Measurements from ENCODE around the gene PPIA. TPM values are rescaled to one million over a fixed set of nuclear protein-coding genes. Genes with fewer than 3 reads are reported as not detected.

Gene PPIA
- total RNA-seq, 4 donors from 2014 or later, result 474 to 1,393 (median 544) TPM

- Histone ChIP-seq H3K36me3 (no peaks in the 10 kb centered on the region), H3K27me3 (no peaks in the 10 kb centered on the region), H3K27ac (no peak overlapping the region), H3K9me3 (no peaks in the 10 kb centered on the region), H3K4me1 (peaks cover 0 to 23% of the 10 kb centered on the region in 2 donors), H3K4me3 (no peak overlapping the region)
- DNase-seq, result no peak
- TF ChIP-seq, protein P1, sequence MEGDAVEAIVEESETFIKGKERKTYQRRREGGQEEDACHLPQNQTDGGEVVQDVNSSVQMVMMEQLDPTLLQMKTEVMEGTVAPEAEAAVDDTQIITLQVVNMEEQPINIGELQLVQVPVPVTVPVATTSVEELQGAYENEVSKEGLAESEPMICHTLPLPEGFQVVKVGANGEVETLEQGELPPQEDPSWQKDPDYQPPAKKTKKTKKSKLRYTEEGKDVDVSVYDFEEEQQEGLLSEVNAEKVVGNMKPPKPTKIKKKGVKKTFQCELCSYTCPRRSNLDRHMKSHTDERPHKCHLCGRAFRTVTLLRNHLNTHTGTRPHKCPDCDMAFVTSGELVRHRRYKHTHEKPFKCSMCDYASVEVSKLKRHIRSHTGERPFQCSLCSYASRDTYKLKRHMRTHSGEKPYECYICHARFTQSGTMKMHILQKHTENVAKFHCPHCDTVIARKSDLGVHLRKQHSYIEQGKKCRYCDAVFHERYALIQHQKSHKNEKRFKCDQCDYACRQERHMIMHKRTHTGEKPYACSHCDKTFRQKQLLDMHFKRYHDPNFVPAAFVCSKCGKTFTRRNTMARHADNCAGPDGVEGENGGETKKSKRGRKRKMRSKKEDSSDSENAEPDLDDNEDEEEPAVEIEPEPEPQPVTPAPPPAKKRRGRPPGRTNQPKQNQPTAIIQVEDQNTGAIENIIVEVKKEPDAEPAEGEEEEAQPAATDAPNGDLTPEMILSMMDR (IDR thresholded peaks at IDR 0.05), result no peak
- no peak for TF ChIP-seq POLR2A (IDR thresholded peaks at IDR 0.05)
- intact Hi-C loops (cut with DNase I; ENCODE audit: low total_unique reads), result no loop called here
Observed at GRCh38 chr7:44760034-44760580, 36.4 kb upstream of the PPIA start.

GRCh38 chr7:44761207-44762161, 35.0 kb upstream of the PPIA start:
- Histone ChIP-seq H3K9me3 (no peaks in the 10 kb centered on the region), H3K27ac (peak overlapping the region in 1 of 2 donors; percentile 35), H3K4me1 (peaks cover 0 to 10% of the 10 kb centered on the region in 2 donors), H3K27me3 (no peaks in the 10 kb centered on the region), H3K4me3 (no peak overlapping the region), H3K36me3 (no peaks in the 10 kb centered on the region)
- DNase-seq, result peak; percentile 60 to 76
- intact Hi-C loops (cut with DNase I; ENCODE audit: low total_unique reads), result no loop called here
- TF ChIP-seq POLR2A (IDR thresholded peaks at IDR 0.05), result peak in 1 of 2 donors; percentile 13
- TF ChIP-seq, protein P1 (IDR thresholded peaks at IDR 0.05), result no peak

DNA sequence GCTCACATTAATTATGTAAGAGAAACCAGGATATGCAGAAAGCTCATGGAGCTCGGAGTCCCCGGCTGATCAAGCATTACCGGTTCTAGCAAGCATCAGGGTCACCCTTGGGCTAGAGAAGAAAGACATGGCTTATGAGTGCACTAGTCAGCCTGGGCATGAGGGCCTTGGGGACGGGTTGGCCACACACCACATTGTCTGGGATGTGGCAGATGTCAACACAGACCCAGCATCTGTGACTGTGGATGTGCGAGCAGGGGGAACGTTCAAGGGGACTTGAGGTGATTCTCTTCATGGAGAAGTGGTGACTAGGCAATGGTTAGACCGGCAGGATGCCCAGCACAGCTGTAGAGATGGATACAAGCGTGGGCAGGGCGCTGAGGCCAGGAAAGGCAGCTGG, 34.2 kb upstream of the PPIA start:
- Histone ChIP-seq H3K4me3 (no peak overlapping the region), H3K9me3 (no peaks in the 10 kb centered on the region), H3K36me3 (no peaks in the 10 kb centered on the region), H3K27me3 (no peaks in the 10 kb centered on the region), H3K4me1 (peaks cover 0 to 2% of the 10 kb centered on the region in 2 donors), H3K27ac (no peak overlapping the region)
- DNase-seq, result no peak
- intact Hi-C loops (cut with DNase I; ENCODE audit: low total_unique reads), result no loop called here
- TF ChIP-seq, protein P1 (IDR thresholded peaks at IDR 0.05), result no peak
- TF ChIP-seq POLR2A (IDR thresholded peaks at IDR 0.05), result no peak

- no peak for DNase-seq
- Histone ChIP-seq H3K36me3 (no peaks in the 10 kb centered on the region), H3K4me1 (peaks cover 0 to 3% of the 10 kb centered on the region in 2 donors), H3K27ac (no peak overlapping the region), H3K9me3 (no peaks in the 10 kb centered on the region), H3K27me3 (no peaks in the 10 kb centered on the region), H3K4me3 (no peak overlapping the region)
- no peak for TF ChIP-seq POLR2A (IDR thresholded peaks at IDR 0.05)
- TF ChIP-seq, protein P1 (IDR thresholded peaks at IDR 0.05), result no peak
- intact Hi-C loops (cut with DNase I; ENCODE audit: low total_unique reads), result no loop called here
Observed at GRCh38 chr7:44762726-44763522, 33.6 kb upstream of the PPIA start.

Data from uterus (tissue), 4 donors.